ENCODE results near the gene RGMA.
"Not testable (repeated sequence)": the region's sequence is repeated elsewhere in the genome, so short reads cannot be mapped to it uniquely, and the experiment has no call there.

The RGMA gene

GRCh38 chr15:93048426-93048721 is 40.6 kb downstream of the RGMA start:
- DNase-seq (ENCODE audit: low read depth), result no peak

GRCh38 chr15:93047621-93048425 is 41.2 kb downstream of the RGMA start:
- no peak for DNase-seq (ENCODE audit: low read depth)

GRCh38 chr15:93046721-93047120 is 42.3 kb downstream of the RGMA start:
- no peak for DNase-seq (ENCODE audit: low read depth)

GRCh38 chr15:93046120-93046519 is 42.9 kb downstream of the RGMA start:
- DNase-seq (ENCODE audit: low read depth), result no peak

- DNase-seq (ENCODE audit: low read depth), result no peak
Measured at GRCh38 chr15:93045191-93045785, 43.7 kb downstream of the RGMA start.

GRCh38 chr15:93044301-93045190 is 44.5 kb downstream of the RGMA start:
- DNase-seq (ENCODE audit: low read depth), result no peak

- DNase-seq (ENCODE audit: low read depth), result no peak
Measured at GRCh38 chr15:93043621-93044300, 45.2 kb downstream of the RGMA start.

- no peak for DNase-seq (ENCODE audit: low read depth)
Measured at GRCh38 chr15:93042691-93043378, 46.2 kb downstream of the RGMA start.

GRCh38 chr15:93042211-93042610 is 46.8 kb downstream of the RGMA start:
- DNase-seq (ENCODE audit: low read depth), result no peak

- DNase-seq (ENCODE audit: low read depth), result no peak
Measured at GRCh38 chr15:93041159-93041547, 47.9 kb downstream of the RGMA start.

- no peak for DNase-seq (ENCODE audit: low read depth)
Measured at GRCh38 chr15:93040288-93041158, 48.5 kb downstream of the RGMA start.

- not testable (repeated sequence) for DNase-seq (ENCODE audit: low read depth)
Measured at GRCh38 chr15:93039562-93040287, 49.3 kb downstream of the RGMA start.

GRCh38 chr15:93037820-93038705 is 50.9 kb downstream of the RGMA start:
- no peak for DNase-seq (ENCODE audit: low read depth)

- DNase-seq (ENCODE audit: low read depth), result no peak
Measured at GRCh38 chr15:93036951-93037819, 51.8 kb downstream of the RGMA start.

GRCh38 chr15:93035953-93036810 is 52.8 kb downstream of the RGMA start:
- no peak for DNase-seq (ENCODE audit: low read depth)

GRCh38 chr15:93035092-93035915 is 53.7 kb downstream of the RGMA start:
- DNase-seq (ENCODE audit: low read depth), result no peak
